ENCODE results near the gene ZNF678. TPM values are rescaled to one million over a fixed set of nuclear protein-coding genes. Genes with fewer than 3 reads are reported as not detected.

ZNF678 gene
- total RNA-seq, 1 donor from 2014 or later = 2.3 TPM

DNA sequence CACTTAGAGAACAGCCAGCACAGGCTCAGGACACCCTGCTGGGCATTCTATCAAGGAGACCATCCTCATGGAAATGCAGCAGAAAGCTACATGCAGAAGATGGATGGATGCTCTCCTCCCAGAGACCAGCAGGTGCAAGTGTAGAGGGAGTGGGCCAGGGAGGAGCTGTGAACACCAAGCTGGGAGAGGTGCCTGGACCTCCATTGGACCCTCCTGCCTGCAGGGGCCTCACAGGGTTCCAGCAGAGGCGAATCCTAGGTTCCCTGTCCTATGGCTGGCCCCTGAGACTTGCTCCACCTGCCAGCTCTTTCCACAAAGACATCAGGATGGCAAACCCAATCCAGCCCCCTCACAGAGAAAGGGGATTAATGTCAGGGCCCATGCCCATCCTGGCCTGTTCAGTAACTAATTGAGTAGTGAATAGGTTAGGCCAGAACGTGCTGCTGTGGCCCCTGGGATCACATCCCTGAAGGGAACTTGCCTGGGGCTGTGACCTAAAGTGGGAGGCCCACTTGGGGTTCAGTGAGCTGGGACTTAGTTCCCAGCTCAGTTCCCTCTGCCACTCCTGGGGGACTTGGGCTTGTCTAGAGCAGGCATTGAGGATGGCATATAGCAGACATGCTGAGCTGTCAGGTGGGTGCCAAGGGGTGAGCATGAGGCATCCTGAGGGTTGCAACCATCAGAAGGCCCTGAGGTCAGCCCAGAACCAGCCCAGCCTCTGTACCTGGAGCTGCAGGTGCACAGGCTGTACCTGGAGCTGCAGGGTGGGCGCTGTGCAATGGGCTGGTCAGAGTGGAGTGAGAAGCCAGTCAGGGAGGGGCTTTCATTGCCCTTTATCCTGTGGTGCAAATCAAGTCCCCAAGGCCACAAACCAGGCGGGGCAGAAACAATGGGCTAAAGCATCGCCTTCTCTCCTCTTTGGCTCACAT lies 22.9 kb upstream of the ZNF678 start:
- Histone ChIP-seq H3K27ac (replicated peaks) (no peak overlapping the region), H3K36me3 (no peaks in the 10 kb centered on the region), H3K4me1 (peaks cover 19% of the 10 kb centered on the region), H3K27me3 (ENCODE audit: low read depth) (no peaks in the 10 kb centered on the region), H3K4me3 (no peak overlapping the region), H3K9me3 (replicated peaks) (peaks cover 24% of the 10 kb centered on the region)
- intact Hi-C loops (cut with micrococcal nuclease) = no loop called here
- DNase-seq = no peak
- TF ChIP-seq CTCF (IDR thresholded peaks at IDR 0.05; ENCODE audit: borderline replicate concordance) = no peak

GRCh38 chr1:227541129-227541528 lies 22.2 kb upstream of the ZNF678 start:
- Histone ChIP-seq H3K36me3 (no peaks in the 10 kb centered on the region), H3K9me3 (replicated peaks) (peaks cover 17% of the 10 kb centered on the region), H3K27ac (replicated peaks) (no peak overlapping the region), H3K27me3 (ENCODE audit: low read depth) (no peaks in the 10 kb centered on the region), H3K4me3 (peak overlapping the region; percentile 83), H3K4me1 (peaks cover 19% of the 10 kb centered on the region)
- TF ChIP-seq CTCF (IDR thresholded peaks at IDR 0.05; ENCODE audit: borderline replicate concordance) = no peak
- DNase-seq = no peak
- intact Hi-C loops (cut with micrococcal nuclease) = no loop called here

GRCh38 chr1:227541796-227542152 lies 21.6 kb upstream of the ZNF678 start:
- H3K9me3 ChIP-seq (replicated peaks) = peaks cover 10% of the 10 kb centered on the region
- no peak for DNase-seq
- H3K27ac ChIP-seq (replicated peaks) = peak overlapping the region; percentile 73
- peak overlapping the region; percentile 83 for H3K4me3 ChIP-seq
- peaks cover 19% of the 10 kb centered on the region for H3K4me1 ChIP-seq
- H3K36me3 ChIP-seq = no peaks in the 10 kb centered on the region
- intact Hi-C loops (cut with micrococcal nuclease) = no loop called here
- no peak for TF ChIP-seq CTCF (IDR thresholded peaks at IDR 0.05; ENCODE audit: borderline replicate concordance)
- H3K27me3 ChIP-seq (ENCODE audit: low read depth) = no peaks in the 10 kb centered on the region

GRCh38 chr1:227542153-227543120 lies 20.9 kb upstream of the ZNF678 start:
- Histone ChIP-seq H3K9me3 (replicated peaks) (peaks cover 4% of the 10 kb centered on the region), H3K36me3 (no peaks in the 10 kb centered on the region), H3K4me1 (peaks cover 19% of the 10 kb centered on the region), H3K27me3 (ENCODE audit: low read depth) (no peaks in the 10 kb centered on the region), H3K27ac (replicated peaks) (peak overlapping the region; percentile 73), H3K4me3 (peak overlapping the region; percentile 83)
- TF ChIP-seq CTCF (IDR thresholded peaks at IDR 0.05; ENCODE audit: borderline replicate concordance) = peak; percentile 99
- peak; percentile 90 for DNase-seq
- intact Hi-C loops (cut with micrococcal nuclease) = no loop called here

DNA sequence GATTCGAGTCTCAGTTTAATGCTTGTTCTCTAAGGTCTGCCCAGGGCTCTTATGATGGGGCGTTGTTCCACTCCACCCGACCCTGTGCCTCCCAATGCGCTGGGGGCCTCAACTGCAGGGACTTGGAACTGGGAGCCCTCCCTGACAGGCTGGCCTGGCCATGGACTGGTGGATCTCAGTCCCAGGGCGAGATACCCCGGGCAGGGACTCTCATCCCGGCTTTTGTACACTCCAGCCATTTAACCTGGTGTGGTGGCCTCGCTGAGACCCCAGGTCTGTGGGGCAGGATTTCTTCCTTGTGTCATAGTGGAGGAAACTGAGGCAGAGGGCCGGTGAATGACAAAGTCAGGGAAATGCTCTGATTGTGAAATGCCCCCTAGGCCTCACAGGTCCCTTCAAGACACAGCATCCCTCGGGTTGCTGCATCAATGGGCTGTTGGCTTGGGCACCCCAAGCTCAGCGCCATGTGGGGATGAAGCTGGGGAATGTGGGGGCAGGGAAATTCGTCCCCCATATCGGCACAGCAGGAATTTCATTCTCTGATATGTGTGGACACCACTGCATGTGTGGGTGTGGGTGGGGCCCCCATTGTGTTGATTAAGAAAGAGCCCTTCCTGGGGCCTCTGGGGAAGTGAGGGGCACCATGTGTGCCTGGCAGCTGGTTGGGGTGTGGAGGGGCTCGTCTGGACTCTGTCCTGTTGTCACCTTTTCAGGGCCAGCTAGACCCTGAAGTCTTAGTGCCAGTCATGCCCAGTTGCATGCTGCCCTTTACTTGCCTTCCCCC lies 19.9 kb upstream of the ZNF678 start:
- no peak for TF ChIP-seq CTCF (IDR thresholded peaks at IDR 0.05; ENCODE audit: borderline replicate concordance)
- Histone ChIP-seq H3K4me3 (peak overlapping the region; percentile 83), H3K9me3 (replicated peaks) (no peaks in the 10 kb centered on the region), H3K27ac (replicated peaks) (no peak overlapping the region), H3K27me3 (ENCODE audit: low read depth) (no peaks in the 10 kb centered on the region), H3K36me3 (no peaks in the 10 kb centered on the region), H3K4me1 (peaks cover 19% of the 10 kb centered on the region)
- no peak for DNase-seq
- intact Hi-C loops (cut with micrococcal nuclease) = no loop called here

All from left ventricle myocardium inferior (tissue), 1 donor.